HepG2 (cell line): ENCODE results near the gene MYL6.

Source experiments
- BATF2 ChIP-seq: sonication (generic); formaldehyde crosslinking; IDR thresholded peaks from 2 replicates; pipeline ENCODE4 v1.8.0; 2022; ENCODE audit warnings: mild to moderate bottlenecking, missing genetic modification reagents, moderate library complexity
- CTCF ChIP-seq: sonication (generic); formaldehyde crosslinking; IDR thresholded peaks from 2 replicates; pipeline ENCODE4 v1.5.0; 2020; ENCODE audit warnings: mild to moderate bottlenecking, missing genetic modification reagents, moderate library complexity
- EP300 ChIP-seq, 3 experiments: sonication (generic) in 1 of 3; formaldehyde crosslinking in 1 of 3; IDR thresholded peaks; 2 replicates each; pipeline versions ENCODE4 v1.5.1 to v1.6.1; 2011 to 2020; ENCODE audit warnings: low read depth in 2 of 3, low read length in 2 of 3, borderline replicate concordance in 1 of 3, improper control_type of control experiment in 1 of 3, mild to moderate bottlenecking in 1 of 3, missing genetic modification reagents in 1 of 3, moderate library complexity in 1 of 3
- FOXK1 ChIP-seq: sonication (generic); formaldehyde crosslinking; IDR thresholded peaks from 2 replicates; pipeline ENCODE4 v1.4.0; 2020; ENCODE audit warnings: low read depth, missing genetic modification reagents, borderline replicate concordance
- MYNN ChIP-seq: sonication (generic); formaldehyde crosslinking; IDR thresholded peaks from 2 replicates; pipeline ENCODE4 v1.4.0; 2020; ENCODE audit warnings: mild to moderate bottlenecking, low read depth, missing genetic modification reagents
- REPIN1 ChIP-seq: sonication (generic); formaldehyde crosslinking; IDR thresholded peaks from 2 replicates; pipeline ENCODE4 v1.8.0; 2022; ENCODE audit warnings: missing genetic modification reagents, low read depth, mild to moderate bottlenecking, borderline replicate concordance
- REST ChIP-seq, 2 experiments: IDR thresholded peaks; 2 replicates each; pipeline ENCODE4 v1.6.1; 2011 to 2012; ENCODE audit warnings: low read length in 2 of 2, borderline replicate concordance in 1 of 2, low read depth in 1 of 2, mild to moderate bottlenecking in 1 of 2, moderate library complexity in 1 of 2
- SMC3 ChIP-seq: IDR thresholded peaks from 2 replicates; pipeline ENCODE4 v1.6.1; 2011; ENCODE audit warnings: low read length, improper control_type of control experiment
- TCF7L2 ChIP-seq: IDR thresholded peaks from 2 replicates; pipeline ENCODE4 v1.6.1; 2011; ENCODE audit warnings: mild to moderate bottlenecking, low read depth, low read length, moderate library complexity
- ZFP37 ChIP-seq: sonication (generic); formaldehyde crosslinking; IDR thresholded peaks from 2 replicates; pipeline ENCODE4 v1.4.0; 2020; ENCODE audit warnings: missing genetic modification reagents, borderline replicate concordance
- ZNF576 ChIP-seq: sonication (generic); formaldehyde crosslinking; IDR thresholded peaks from 2 replicates; pipeline ENCODE4 v1.4.0; 2020; ENCODE audit warnings: mild to moderate bottlenecking, missing genetic modification reagents

- TF ChIP-seq ZNF576 (CRISPR knock-in tag) (no peak), TCF7L2 (no peak), ZFP37 (no peak), SMC3 (no peak), REPIN1 (no peak), EP300 (IDR thresholded peaks at IDR 0.05; ENCODE audit: low read depth in 2 of 2, low read length in 2 of 2) (no peak), EP300 (CRISPR knock-in tag; IDR thresholded peaks at IDR 0.05; ENCODE audit: borderline replicate concordance) (no peak), CTCF (no peak), MYNN (CRISPR knock-in tag) (no peak), REST (IDR thresholded peaks at IDR 0.05; ENCODE audit: borderline replicate concordance in 1 of 2, low read depth in 1 of 2, low read length in 2 of 2) (no peak), BATF2 (CRISPR knock-in tag) (no peak), FOXK1 (no peak)
These were observed 5.1 kb upstream of the MYL6 start for GRCh38 chr12:56152756-56153677.
